GM18498 (cell line): ENCODE measurements around the gene SLFNL1.
A peak's percentile ranks its signal among the peaks of the same experiment; 100 is the strongest.

Experiments used
- ATAC-seq: cut with Tn5 transposase; IDR thresholded peaks from one replicate; pipeline ENCODE4 v1.9.1; 2021; ENCODE audit warnings: mild to moderate bottlenecking, moderate library complexity; ENCODE audit not compliant: unreplicated experiment

Gene SLFNL1

GRCh38 chr1:40987439-40988276, 33.9 kb downstream of the SLFNL1 start:
- ATAC-seq: no peak

GRCh38 chr1:40986956-40987355, 34.6 kb downstream of the SLFNL1 start:
- ATAC-seq: no peak

DNA sequence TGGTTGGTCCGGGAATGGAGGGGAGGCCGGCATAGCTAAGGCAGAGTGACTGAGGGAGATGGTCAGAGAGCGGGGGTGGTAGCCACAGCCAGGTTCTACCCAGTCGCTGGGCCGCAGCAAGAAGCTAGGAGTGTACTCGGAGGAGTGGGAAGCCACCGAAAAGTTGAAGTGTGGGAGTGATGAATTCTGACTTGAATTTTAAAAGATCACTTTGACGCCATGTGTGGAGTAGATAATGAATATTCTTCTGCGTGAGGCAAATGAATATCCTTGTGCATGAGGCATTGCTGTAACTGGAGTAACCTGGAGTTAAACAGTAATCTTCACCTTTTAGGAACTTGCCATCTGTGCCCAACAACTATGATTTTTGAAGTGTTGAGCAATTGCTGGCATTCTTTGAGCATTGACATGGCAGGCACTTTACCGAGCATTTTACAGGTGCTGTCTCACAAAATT, 35.2 kb downstream of the SLFNL1 start:
- ATAC-seq: no peak

DNA sequence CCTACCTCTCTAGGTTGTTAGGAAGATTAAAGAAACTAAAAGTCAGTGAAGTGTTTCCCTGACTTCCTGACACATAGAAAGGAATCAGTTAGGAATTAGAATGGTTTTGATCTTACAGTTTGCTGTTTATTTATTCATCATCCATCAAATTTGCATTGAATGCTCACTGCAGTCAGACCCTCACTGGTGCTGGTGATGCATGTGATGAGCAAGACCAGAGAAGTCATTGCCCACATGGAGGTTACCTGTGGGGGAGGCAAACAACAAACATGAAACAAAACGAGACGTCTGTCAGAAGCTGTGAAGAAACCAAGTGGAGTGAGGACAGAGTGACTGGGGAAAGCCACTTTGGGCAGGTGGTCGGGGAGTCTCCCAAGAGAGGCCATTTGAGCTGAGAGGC, 35.6 kb downstream of the SLFNL1 start:
- ATAC-seq: no peak

- ATAC-seq: no peak
Measured at GRCh38 chr1:40985161-40985560, 36.4 kb downstream of the SLFNL1 start.

- no peak for ATAC-seq
Measured at GRCh38 chr1:40984531-40984930, 37.0 kb downstream of the SLFNL1 start.

DNA sequence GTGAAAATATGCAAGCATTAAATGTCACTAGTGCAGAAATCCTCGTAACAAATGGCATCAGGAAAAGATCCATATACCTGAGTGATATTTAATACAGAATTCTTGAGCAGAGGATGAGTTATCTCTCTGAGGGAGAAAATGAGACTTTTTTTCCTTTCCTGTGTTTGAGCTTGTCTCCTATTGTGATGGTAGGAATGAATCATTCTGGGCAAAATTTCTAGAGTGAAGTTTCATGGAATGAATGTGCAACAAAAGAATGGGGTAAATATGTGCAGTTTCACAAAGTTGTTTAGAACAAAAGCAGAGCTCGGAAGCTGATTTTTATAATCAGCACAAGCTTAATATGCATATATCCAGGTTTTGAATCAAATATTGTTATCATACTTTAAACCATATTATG, 37.5 kb downstream of the SLFNL1 start:
- no peak for ATAC-seq

- ATAC-seq: no peak
Measured at GRCh38 chr1:40983286-40983685, 38.2 kb downstream of the SLFNL1 start.

- ATAC-seq: no peak
Measured at GRCh38 chr1:40982721-40983120, 38.8 kb downstream of the SLFNL1 start.

DNA sequence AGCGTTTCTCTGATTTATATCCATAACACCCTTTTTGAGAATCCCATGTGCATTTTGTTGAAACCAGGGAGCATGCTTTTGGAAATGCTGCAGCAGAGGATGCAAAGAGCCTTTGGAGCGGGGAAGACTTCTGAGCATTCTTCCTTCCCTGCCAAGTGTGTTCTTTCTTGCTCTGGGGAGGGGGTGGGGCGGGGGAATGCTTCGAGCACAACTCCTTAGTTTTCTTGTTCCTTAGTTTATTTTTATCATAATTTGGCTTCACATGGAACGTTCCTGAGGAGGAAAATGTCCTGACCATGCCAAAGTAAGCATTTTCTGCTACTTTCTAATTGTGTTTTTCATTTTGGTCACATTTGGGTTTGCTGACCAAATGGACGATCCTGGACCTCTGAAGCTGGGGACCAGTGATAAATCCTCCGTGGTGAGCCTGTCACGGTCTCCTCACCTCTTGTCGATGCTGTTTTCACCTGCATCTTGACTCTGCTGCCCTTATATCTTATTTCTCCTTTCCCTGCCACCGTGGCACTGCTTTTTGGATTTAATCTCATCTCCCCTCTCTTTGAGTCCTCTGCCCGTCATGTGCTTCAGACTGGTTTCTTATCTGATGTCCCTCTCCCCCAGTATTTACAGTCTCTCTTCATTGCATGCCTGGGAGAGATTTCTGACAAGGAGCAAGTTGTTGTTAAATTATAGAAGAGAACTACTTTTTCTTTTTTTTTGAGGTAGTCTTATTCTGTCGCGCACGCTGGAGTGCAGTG, 39.7 kb downstream of the SLFNL1 start:
- ATAC-seq: no peak

- ATAC-seq: no peak
Measured at GRCh38 chr1:40980453-40981121, 40.9 kb downstream of the SLFNL1 start.

GRCh38 chr1:40980068-40980452, 41.5 kb downstream of the SLFNL1 start:
- ATAC-seq: peak; percentile 24

GRCh38 chr1:40979241-40980067, 42.1 kb downstream of the SLFNL1 start, which contains the start of gene CTPS1:
Gene CTPS1, plus strand, starts transcription at chr1:40979696. Its CDS starts 3,595 bp downstream, at chr1:40983291.
- ATAC-seq: peak; percentile 91

DNA sequence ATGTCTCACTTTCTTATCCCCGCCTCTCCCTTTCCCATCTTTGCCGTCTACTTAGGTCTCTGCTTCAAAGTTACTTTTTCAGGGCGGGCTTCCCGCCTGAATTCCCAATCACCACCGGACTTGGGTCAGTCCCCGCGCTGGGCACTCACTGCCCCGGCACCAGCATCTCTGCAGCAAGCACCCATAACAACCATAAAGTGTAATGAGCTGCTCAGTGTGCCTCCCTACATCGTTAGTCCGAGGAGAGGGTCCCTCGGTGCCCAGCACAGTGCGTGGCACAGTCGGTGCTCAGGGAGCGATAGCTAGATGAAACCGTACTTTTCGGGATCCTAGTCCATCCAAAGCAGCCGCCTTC, 42.7 kb downstream of the SLFNL1 start:
- no peak for ATAC-seq

DNA sequence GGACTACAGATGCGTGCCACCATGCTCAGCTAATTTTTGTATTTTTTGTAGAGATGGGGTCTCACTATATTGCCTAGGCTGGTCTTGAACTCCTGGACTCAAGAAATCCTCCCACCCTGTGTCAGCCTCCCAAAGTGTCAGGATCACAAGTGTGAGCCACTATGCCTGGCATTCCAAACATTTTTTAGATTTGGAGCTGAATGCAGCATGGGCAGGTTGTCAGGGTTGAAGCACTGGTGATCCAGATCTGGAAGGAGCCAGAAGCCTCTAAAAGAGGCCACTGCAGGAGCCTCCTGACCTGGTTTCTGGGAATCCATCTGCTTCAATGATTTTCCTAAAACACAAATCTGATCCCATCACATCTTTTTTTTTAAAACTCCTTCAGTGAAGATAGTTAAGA, 43.8 kb downstream of the SLFNL1 start:
- ATAC-seq: no peak

DNA sequence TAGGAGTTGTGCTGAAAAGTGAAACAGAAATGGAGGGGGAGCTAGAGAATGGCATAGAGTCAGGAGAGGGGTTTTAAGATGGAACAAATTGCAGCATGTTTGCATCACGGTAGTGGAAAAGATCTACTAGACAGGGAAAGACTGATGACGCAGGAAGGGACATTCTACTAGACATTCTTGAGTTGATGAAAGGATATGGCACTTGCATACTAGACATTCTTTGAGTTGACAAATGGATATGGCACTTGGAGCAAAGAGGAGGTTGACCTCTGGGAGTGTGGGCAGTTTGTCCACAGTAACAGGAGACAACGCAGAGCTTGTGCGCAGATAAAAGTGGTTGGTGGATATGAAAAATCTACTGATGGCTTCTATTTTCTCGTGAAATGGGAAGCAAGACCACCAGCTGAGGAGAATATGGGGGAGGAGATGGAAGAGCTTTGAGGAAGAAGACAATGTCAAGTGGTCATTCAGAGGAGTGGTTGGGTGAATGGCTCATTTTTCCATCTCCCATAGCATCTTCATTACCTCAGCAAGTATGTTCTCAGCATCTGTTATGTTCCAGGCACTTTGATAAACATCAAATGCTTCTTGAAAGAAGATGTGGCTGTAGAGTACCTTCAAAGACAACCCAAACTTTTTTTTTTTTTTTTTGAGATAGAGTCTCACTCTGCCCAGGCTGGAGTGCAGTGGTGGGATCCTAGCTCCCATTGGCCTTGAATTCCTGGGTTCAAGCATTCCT, 44.4 kb downstream of the SLFNL1 start:
- ATAC-seq: no peak

DNA sequence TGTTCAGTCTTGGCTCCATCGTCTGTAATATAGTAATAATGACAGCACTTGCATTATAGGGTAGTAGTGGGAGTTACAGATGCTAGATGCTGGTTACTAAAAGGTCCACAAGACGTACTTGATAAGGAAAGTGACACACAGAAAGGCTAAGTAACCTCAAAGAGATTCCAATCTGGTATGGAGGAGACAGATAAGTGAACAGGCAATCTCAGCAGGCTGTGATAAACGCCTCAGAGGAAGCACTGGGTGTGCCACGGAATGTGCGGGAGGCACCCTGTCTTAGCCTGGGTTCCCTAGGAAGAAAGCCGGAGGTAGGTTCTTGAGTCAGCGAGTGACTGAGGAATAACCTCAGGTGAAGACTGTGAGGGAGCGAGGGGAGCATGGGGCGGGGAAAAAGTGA, 46.6 kb downstream of the SLFNL1 start:
- ATAC-seq: no peak

- no peak for ATAC-seq
Measured at GRCh38 chr1:40973912-40974311, 47.6 kb downstream of the SLFNL1 start.

- ATAC-seq: no peak
Measured at GRCh38 chr1:40971966-40972365, 49.6 kb downstream of the SLFNL1 start.

DNA sequence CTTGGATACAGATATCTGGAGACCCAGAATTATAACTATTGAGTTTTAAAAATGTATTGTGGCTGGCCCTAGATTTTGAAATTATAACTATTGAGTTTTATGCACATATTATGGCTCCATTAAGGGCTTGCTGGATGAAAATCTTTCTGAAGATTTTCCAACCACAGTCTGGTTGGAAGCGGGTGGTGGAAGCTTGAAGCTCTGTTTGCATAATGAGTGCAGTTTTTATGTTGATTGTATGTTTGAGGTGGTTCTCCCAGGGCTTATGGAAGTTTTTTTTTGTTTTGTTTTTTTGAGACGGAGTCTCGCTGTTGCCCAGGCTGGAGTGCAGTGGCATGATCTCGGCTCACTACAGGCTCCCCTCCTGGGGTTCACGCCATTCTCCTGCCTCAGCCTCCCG, 52.1 kb downstream of the SLFNL1 start:
- no peak for ATAC-seq
